GM20000 (cell line): ENCODE results near the gene CCDC85C.

Experiments used
- DNase-seq: peaks from one replicate; pipeline ENCODE4 v3.0.0; 2012; ENCODE audit warnings: low spot score
- TF ChIP-seq, protein P1 (sequence below): IDR thresholded peaks from 2 replicates; pipeline ENCODE4 v1.5.1; 2012; ENCODE audit warnings: mild to moderate bottlenecking, control low read depth; ENCODE audit errors: extremely low read depth, missing control alignments

CCDC85C gene

DNA sequence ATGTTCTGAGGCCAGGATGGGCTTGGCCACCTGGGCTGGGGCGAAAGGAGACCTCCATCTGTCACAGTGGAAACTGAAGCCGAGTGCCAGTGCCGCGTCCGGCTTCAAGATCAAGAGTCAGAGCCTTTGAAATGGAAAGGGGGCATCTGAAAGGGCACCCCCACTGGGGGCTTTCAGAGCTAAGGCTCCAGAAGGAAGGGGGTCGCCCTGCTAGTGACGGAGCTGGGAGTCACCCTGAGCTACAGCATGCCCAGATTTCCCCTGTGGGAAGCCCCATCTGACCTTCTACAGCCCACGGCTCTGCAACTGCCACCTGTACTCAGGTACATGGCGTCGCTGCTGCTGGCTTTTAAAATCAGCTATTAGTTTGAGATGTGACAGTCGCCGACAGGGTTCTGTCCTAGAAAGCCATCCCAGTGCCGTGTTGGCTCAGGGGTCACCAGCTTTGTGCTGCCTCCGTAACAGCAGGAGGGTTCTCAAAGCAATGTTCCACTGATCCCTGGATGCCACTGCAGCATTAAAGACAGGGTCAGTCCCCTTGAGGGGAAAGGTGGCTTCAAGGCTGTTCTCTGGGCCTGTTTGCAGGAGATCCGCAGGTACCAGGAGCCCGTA, 91.3 kb downstream of the CCDC85C start:
- TF ChIP-seq, protein P1, sequence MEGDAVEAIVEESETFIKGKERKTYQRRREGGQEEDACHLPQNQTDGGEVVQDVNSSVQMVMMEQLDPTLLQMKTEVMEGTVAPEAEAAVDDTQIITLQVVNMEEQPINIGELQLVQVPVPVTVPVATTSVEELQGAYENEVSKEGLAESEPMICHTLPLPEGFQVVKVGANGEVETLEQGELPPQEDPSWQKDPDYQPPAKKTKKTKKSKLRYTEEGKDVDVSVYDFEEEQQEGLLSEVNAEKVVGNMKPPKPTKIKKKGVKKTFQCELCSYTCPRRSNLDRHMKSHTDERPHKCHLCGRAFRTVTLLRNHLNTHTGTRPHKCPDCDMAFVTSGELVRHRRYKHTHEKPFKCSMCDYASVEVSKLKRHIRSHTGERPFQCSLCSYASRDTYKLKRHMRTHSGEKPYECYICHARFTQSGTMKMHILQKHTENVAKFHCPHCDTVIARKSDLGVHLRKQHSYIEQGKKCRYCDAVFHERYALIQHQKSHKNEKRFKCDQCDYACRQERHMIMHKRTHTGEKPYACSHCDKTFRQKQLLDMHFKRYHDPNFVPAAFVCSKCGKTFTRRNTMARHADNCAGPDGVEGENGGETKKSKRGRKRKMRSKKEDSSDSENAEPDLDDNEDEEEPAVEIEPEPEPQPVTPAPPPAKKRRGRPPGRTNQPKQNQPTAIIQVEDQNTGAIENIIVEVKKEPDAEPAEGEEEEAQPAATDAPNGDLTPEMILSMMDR = no peak

DNA sequence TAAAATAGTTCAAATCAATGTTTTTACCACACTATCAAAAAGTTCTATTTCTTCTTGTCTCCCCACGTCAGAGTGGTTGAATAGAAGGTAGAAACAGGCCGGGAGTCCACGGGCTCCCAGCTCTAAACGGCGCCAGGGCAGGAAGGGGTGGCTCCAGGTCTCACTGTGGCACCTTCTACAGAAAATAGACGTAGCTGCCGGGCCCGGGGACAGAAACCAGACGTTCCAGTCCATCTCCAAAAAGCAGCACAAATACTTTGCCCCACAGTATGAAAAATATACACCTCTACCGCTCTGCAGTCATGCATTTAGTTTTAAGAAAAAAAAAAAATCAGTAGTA, 91.9 kb downstream of the CCDC85C start:
- no peak for DNase-seq
- TF ChIP-seq, protein P1 = no peak

More for the DNA sequence above, 91.3 kb downstream of the CCDC85C start:
- no peak for DNase-seq

DNA sequence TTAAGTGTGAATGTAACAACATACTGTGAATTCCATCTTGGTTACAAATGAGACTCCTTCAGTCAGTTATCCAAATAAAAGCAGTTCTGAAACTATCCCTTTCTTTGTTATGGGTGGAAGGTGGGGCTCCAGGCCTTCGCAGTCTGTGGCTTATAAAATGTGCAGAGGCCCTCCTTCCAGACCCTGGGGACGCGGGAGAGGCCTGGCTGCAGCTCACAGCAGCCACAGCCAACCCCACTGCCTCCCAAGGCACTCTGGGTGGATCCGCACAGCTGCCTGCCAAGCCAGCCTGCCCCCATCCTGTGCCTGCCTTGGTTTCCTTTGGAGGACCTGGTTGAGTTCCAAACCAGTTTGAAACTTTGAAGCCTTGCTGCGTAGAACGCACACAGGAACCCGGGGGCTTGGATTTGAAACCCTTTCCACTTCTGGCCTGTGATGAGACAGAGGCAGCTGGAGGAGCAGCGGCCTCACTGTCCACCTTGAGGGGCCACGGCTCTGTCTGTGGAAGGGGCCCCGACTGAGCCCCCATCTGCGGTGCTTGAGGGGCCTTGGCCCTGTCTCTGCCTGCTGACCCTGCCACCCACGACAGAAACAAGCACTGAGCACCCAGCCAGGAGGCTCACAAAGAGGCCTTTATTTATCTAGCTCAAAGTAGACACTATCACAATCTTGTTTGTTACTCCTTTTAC, 92.4 kb downstream of the CCDC85C start:
- TF ChIP-seq, protein P1 = no peak
- peak; percentile 6 for DNase-seq

DNA sequence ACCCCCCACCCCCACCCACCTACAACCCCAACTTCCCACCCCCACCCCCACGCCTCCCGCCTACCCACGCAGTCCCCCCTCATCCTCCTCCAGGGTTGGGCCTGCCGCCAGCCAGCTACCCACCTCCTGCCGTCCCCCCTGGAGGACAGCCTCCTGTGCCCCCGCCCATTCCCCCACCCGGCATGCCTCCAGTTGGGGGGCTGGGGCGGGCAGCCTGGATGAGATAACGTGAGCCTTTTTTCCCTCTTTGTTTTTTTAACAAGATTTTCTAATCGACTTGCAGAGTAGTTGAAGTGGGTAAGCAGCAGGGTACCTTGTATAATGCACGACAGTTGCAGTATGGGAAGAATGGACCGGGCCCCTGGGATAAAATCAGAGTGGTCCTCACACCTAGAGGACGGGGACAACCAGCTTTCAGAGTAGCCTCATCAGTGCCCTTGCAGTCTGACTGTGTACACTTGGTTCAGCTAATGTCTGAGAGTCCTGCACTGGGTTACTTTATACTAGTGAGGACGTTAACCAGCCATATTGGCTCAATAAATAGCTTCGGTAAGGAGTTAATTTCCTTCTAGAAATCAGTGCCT, 93.4 kb downstream of the CCDC85C start:
- TF ChIP-seq, protein P1 = no peak
- DNase-seq = peak; percentile 8

DNA sequence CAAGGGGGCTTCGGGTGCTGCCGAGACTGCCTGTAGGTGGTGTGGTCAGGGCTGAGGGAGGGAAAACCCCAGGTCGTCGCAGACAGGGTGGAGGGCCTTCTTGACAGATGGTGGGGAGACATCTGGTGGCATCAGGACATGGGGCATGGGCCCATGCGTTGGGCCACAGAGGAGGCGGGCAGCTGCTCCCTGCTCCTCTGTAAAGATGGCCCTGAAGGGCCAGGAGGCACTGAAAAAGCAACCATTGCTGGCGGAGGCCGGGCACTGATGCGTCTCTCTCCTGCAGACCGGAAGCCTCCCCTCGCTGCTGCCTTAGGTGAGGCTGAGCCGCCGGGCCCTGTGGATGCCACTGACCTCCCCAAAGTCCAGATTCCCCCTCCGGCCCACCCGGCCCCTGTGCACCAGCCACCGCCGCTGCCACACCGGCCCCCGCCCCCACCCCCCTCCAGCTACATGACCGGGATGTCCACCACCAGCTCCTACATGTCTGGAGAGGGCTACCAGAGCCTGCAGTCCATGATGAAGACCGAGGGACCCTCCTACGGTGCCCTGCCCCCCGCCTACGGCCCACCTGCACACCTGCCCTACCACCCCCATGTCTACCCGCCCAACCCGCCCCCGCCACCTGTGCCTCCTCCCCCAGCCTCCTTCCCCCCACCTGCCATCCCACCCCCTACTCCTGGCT, 94.0 kb downstream of the CCDC85C start:
- peak; percentile 10 for DNase-seq
- TF ChIP-seq, protein P1 = no peak

DNA sequence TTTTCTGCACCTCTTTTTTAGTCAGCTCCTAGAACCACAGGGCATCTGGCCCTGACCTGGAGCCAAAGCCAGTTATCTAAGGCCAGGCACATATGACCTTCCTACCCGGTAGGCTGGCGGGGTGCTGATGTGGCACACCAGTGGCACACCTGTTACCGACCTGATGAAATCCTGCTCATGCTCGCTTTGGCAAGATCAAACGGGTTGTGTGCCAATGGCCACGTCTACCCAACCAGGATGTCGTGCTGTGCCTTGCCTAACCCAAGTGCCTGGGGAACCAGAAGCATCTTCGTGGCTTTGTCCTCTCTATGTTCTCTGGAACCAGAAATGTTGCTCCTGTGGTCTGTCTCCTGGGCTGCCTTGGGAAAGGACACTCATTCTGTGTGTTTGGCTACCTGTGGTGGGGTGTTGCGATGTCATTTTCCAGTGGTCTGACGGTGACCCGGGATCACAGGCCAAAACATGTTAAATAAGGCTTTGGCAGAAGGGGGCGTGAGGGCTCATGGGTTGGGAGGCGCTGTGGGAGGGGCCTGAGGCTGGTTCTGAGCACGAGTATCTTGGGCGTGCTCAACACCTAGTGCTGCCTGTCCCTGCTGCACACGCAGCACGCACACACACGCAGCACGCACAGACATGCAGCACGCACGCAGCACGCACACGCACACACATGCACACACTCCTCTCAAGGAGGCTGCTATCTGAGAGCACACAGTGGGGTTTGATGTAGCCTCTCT, 94.9 kb downstream of the CCDC85C start:
- TF ChIP-seq, protein P1 = no peak
- DNase-seq = no peak
